Subcutaneous abdominal adipose tissue (tissue), 5 donors: ENCODE data around the gene STAMBP.

ENCODE experiments used
- H3K27ac ChIP-seq: one replicate; pipeline ENCODE4 v1.7.0; 2013; ENCODE audit warnings: low read depth, mild to moderate bottlenecking, inconsistent platforms, low read length, moderate library complexity
- H3K27me3 ChIP-seq, 5 donors: one replicate each; pipeline ENCODE4 v1.7.0; 2013; ENCODE audit warnings: low read length in 5 of 5, inconsistent platforms in 1 of 5; ENCODE audit not compliant: control insufficient read depth in 5 of 5, insufficient read depth in 4 of 5
- H3K36me3 ChIP-seq, 5 donors: one replicate each; pipeline ENCODE4 v1.7.0; 2013; ENCODE audit warnings: low read length in 5 of 5; ENCODE audit not compliant: control insufficient read depth in 5 of 5, insufficient read depth in 5 of 5
- H3K4me1 ChIP-seq, 5 donors: one replicate each; pipeline ENCODE4 v1.7.0; 2013; ENCODE audit warnings: low read length in 5 of 5, mild to moderate bottlenecking in 3 of 5, moderate library complexity in 1 of 5; ENCODE audit not compliant: control insufficient read depth in 5 of 5, insufficient read depth in 5 of 5
- H3K4me3 ChIP-seq, 5 donors: one replicate each; pipeline ENCODE4 v1.7.0; 2013; ENCODE audit warnings: low read length in 5 of 5, low read depth in 1 of 5
- H3K9ac ChIP-seq, 5 donors: one replicate each; pipeline ENCODE4 v1.7.0; 2013; ENCODE audit warnings: low read length in 5 of 5, mild to moderate bottlenecking in 4 of 5, moderate library complexity in 3 of 5
- H3K9me3 ChIP-seq, 5 donors: one replicate each; pipeline ENCODE4 v1.7.0; 2013; ENCODE audit warnings: low read length in 5 of 5; ENCODE audit not compliant: control insufficient read depth in 5 of 5
- donor health status: healthy.
- donor health status: healthy.
- donor health status: healthy.
- donor health status: healthy.
- donor health status: healthy.

STAMBP gene

DNA sequence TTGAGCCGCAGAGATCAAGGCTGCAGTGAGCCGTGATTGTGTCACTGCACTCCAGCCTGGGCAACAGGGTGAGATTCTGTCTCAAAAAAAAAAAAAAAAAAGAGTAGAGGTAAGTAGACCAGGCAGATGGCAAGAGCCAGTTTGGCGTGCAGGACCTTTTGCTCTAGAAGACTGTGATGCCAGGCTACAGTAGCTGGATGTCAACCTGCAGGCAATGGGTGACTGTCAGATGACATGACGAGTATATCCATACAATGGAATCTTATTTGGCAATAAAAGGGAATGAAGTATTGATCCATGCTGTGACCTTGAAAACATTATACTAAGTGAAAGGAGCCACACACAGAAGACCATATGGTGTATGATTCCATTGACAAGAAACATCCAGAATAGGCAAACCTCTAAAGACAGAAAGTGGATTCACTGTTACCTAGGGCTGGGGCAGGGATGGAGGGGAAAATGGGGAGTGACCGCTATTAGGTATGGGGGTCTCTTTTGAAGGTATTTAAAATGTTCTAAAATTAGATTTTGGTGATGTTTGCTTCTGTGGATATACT is 86.8 kb downstream of the STAMBP start:
- no peaks in the 10 kb centered on the region for H3K36me3 ChIP-seq
- no peak overlapping the region for H3K27ac ChIP-seq
- H3K27me3 ChIP-seq: peaks cover 0 to 8% (median under 1%) of the 10 kb centered on the region in 5 donors
- no peaks in the 10 kb centered on the region for H3K4me1 ChIP-seq
- no peaks in the 10 kb centered on the region for H3K9me3 ChIP-seq
- H3K9ac ChIP-seq: no peak overlapping the region
- no peak overlapping the region for H3K4me3 ChIP-seq

DNA sequence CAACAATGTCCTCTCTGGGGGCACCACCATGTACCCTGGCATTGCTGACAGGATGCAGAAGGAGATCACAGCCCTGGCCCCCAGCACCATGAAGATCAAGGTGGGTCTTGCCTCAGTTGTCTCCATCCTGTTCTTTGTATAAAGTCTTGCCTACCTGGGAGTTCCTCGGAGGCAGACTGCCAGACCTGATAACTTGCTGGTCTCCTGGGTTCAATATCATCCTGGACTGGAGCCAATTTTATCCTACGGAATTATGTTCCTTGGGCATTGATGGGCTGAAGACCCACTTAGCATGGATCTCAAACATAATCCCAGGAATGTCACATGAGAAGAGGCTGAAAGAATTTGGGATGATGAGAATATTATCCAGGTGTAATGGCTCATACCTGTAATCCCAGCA is 87.9 kb downstream of the STAMBP start:
- H3K9me3 ChIP-seq: no peaks in the 10 kb centered on the region
- H3K27me3 ChIP-seq: peaks cover 4 to 11% (median 7%) of the 10 kb centered on the region in 5 donors
- H3K36me3 ChIP-seq: no peaks in the 10 kb centered on the region
- H3K9ac ChIP-seq: no peak overlapping the region
- no peaks in the 10 kb centered on the region for H3K4me1 ChIP-seq
- H3K4me3 ChIP-seq: no peak overlapping the region
- H3K27ac ChIP-seq: no peak overlapping the region

DNA sequence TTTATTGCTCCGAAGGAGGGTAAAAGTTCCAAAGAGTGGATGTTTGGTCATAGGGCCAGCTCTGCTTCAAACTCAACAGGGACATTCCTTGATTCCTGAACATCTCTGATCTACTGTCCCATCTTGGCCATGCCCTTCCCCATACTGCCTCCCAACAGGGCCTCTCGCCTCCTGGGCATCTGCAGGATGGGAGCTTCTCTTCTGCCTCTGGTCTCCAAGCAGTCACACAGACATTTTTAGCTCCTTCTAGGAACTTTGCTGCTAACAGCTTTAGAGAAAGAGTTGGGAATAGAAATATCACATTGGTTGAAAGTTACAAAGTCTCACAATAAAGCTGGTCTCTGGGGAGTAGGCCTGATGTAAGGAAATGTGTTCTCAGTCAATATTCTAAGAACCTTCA is 88.5 kb downstream of the STAMBP start:
- no peak overlapping the region for H3K27ac ChIP-seq
- no peak overlapping the region for H3K9ac ChIP-seq
- H3K4me3 ChIP-seq: no peak overlapping the region
- no peaks in the 10 kb centered on the region for H3K9me3 ChIP-seq
- no peaks in the 10 kb centered on the region for H3K4me1 ChIP-seq
- peaks cover 4 to 11% (median 7%) of the 10 kb centered on the region in 5 donors for H3K27me3 ChIP-seq
- H3K36me3 ChIP-seq: no peaks in the 10 kb centered on the region

DNA sequence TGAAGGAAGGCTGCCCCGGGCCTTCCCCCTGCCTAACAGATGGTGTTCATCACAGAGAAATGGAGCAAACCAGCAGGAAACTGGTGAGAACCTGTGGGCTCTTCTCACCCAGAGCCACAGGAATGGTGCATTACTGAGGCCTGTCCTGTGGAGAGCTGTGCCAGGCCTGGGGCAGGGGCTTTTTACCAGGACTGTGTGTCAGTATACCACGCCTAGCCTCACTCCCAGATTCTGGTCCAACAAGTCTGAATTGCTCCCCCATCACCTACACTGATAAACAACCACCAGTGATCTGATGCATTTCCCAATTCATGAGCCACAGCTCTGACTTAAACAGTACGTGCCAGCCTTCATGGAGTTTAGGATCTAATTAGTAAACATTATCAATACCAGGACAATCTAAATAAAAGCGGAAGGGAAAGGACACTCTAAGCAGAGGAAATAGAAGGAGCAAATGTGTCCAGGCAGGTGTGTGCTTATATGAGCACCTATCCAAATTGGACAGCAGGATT is 89.0 kb downstream of the STAMBP start:
- Histone ChIP-seq H3K27ac (no peak overlapping the region), H3K4me3 (no peak overlapping the region), H3K9me3 (no peaks in the 10 kb centered on the region), H3K27me3 (peaks cover 4 to 11% (median 7%) of the 10 kb centered on the region in 5 donors), H3K4me1 (no peaks in the 10 kb centered on the region), H3K9ac (no peak overlapping the region), H3K36me3 (no peaks in the 10 kb centered on the region)

DNA sequence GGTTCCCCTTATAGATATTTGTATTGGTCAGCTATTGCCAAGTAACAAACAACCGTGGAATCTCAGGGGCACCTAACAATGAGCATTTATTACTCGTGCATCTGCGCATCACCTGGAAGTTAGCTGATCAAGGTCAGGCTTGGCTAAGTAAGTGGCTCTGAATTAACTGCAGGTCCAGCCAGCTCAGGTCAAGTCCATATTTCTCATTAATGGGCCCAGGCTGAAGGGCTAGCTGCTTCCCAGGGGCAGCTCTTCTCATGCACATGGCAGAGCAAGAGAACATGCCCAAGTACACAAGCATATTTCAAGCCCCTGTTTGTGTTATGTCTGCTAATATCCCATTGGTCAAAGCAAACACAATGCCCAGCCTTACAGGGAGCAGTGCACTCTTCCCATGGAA is 90.1 kb downstream of the STAMBP start:
- Histone ChIP-seq H3K9ac (no peak overlapping the region), H3K4me1 (no peaks in the 10 kb centered on the region), H3K36me3 (no peaks in the 10 kb centered on the region), H3K9me3 (no peaks in the 10 kb centered on the region), H3K27ac (no peak overlapping the region), H3K4me3 (no peak overlapping the region), H3K27me3 (peaks cover 4 to 11% (median 7%) of the 10 kb centered on the region in 5 donors)

DNA sequence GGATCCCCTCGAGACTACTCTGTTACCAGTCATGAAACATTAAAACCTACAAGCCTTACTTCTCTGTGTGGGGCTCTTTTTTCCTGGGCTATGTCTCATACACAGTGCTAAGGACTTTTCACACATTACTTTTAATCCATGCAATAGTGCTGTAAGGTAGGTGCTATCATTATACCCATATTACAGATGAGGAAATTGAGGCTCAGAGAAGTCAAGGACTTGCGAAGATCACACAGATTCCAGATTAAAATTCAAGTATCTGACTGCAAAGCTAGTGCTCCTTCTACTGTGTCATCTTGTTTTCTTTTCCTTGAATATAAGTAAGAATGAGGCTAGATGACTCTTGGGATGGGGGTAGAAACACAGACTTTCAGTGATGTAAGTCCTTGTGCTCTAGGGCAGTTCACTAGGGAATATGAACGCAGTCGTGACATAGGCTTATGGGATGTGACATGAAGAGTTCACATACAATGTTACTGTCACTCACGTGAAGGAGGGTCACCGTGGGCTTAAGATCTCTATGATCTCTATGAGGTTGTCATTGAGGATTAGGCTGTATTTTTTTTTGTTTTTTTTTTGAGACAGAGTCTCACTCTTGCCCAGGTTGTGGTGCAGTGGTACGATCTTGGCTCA is 91.0 kb downstream of the STAMBP start:
- Histone ChIP-seq H3K9me3 (no peaks in the 10 kb centered on the region), H3K36me3 (no peaks in the 10 kb centered on the region), H3K27ac (no peak overlapping the region)

DNA sequence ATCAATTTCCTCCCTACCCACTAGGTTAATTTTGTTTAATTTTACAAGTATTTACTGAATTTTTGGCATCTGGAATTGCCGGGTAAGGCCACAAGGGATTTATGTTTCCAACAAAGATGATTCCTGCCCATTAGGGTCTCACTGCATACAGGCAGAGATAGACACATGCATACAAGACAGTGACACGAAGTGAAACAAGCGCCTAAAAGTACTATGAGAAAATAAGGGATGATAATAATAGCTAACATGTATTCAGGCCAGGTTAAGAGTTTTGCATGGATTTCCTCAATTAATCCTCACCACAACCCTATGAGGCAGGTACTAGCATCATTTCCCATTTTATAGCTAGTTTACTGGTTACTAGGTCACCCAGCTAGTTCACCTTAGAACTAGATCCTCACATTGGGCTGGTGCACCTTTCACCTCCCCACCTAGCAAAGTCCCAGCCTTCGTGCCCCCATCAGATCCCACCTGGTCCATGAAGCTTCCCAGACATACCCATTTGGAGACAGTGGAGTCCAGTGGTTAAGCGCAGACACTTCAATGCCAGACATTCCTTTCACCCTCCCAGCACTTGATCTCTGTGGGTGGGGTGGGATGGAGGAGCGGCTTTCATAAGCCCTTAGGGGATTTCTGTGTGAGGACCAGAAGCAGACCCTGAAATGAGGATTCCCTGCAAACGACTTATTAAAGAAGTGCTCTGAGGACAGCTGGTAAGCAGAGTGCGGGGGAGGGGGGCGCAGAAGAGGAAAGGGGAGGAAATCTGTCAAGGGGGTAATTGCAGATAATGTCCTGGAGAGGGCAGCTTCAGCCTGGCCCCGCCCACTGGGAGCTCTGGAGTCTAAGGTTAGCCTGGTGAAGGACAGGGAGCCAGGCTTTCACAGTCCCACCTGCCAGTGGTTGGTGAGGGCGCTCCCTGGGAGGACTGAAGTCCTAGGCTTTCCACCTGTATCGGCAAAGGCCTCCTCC is 92.1 kb downstream of the STAMBP start:
- H3K9me3 ChIP-seq: no peaks in the 10 kb centered on the region
- no peak overlapping the region for H3K27ac ChIP-seq
- no peak overlapping the region for H3K9ac ChIP-seq
- peaks cover 0 to under 1% (median 0%) of the 10 kb centered on the region in 5 donors for H3K4me1 ChIP-seq
- H3K36me3 ChIP-seq: no peaks in the 10 kb centered on the region
- H3K27me3 ChIP-seq: peaks cover 4 to 11% (median 7%) of the 10 kb centered on the region in 5 donors
- no peak overlapping the region for H3K4me3 ChIP-seq

More for the DNA sequence above, 91.0 kb downstream of the STAMBP start:
- Histone ChIP-seq H3K4me3 (no peak overlapping the region), H3K4me1 (no peaks in the 10 kb centered on the region), H3K9ac (no peak overlapping the region), H3K27me3 (peaks cover 4 to 11% (median 7%) of the 10 kb centered on the region in 5 donors)

DNA sequence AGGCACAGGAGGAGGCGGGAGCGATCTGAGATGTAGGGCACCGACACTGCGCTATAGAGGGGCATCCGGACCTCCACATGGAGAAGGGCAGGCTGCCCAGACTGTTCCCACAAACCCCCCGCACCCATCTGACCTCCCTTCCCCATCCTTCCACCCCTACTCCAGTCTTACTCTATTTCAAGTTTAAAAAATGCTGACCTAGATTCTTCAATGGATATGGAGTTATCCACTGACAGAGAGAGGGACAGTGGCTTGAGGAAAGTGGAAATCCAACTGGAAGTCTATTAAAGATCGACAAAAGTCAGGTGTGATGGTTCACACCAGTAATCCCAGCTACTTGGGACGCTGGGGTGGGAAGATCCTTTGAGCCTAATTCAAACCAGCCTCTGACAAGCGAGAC is 92.8 kb downstream of the STAMBP start:
- no peak overlapping the region for H3K4me3 ChIP-seq
- no peaks in the 10 kb centered on the region for H3K9me3 ChIP-seq
- H3K36me3 ChIP-seq: no peaks in the 10 kb centered on the region
- H3K9ac ChIP-seq: no peak overlapping the region
- peaks cover 4 to 11% (median 7%) of the 10 kb centered on the region in 5 donors for H3K27me3 ChIP-seq
- no peak overlapping the region for H3K27ac ChIP-seq
- peaks cover 0 to 5% (median 5%) of the 10 kb centered on the region in 5 donors for H3K4me1 ChIP-seq

DNA sequence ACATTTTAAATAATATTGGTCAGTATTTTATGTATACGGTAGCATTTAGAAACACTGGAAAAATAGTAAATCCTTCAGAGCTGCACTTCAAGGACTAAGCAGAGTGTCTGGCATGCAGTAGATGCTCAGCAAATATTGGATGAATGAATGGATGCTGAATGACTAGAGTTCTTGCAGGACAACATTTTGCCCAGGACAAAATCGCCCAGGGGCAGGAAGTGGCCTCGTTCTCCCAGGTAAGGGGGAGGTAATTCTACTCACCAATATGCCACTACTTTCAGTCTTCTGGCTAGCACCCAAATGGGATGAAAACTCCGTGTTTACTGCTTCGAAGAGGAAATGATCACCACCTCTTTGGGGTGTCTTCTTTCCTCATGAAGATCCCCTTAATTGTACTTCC is 93.9 kb downstream of the STAMBP start:
- Histone ChIP-seq H3K9ac (no peak overlapping the region), H3K4me3 (no peak overlapping the region), H3K4me1 (peaks cover 0 to 14% (median 12%) of the 10 kb centered on the region in 5 donors), H3K9me3 (no peaks in the 10 kb centered on the region), H3K27me3 (peaks cover 4 to 11% (median 7%) of the 10 kb centered on the region in 5 donors), H3K36me3 (no peaks in the 10 kb centered on the region), H3K27ac (no peak overlapping the region)
